Renal cortex interstitium (tissue), 15 donors: ENCODE results near the gene SLC22A15. TPM values are rescaled to one million over a fixed set of nuclear protein-coding genes. Genes with fewer than 3 reads are reported as not detected.
A peak's percentile ranks its signal among the peaks of the same experiment; 100 is the strongest.
"Not testable (repeated sequence)": the region's sequence is repeated elsewhere in the genome, so short reads cannot be mapped to it uniquely, and the experiment has no call there.

Experiments
- DNase-seq, 11 donors: peaks; one replicate each; pipeline ENCODE4 v3.0.0-alpha.2; 2013; ENCODE audit warnings: low read depth in 9 of 11, low spot score in 4 of 11; ENCODE audit errors: extremely low read depth in 1 of 11
- long read RNA-seq, 16 experiments: transcript quantifications; one replicate each; lab custom pipeline, GENCODE V29; 2026
- polyA plus RNA-seq, 3 donors: library from polyadenylated mRNA; unstranded; fragments of 120-200 nt; gene quantifications; one replicate each; pipeline ENCODE4 v1.2.1, GENCODE V29; 2013; ENCODE audit not compliant: insufficient read length in 3 of 3

The SLC22A15 gene
- polyA plus RNA-seq = 1 to 10 TPM; 4.1 to 6.5 (median 6.2) TPM
- long read RNA-seq, donor 1 = 0 reads
- long read RNA-seq, donor 2 = 0 reads
- long read RNA-seq, donor 3 = 0 reads
- long read RNA-seq, donor 4 = 0 reads
- long read RNA-seq, donor 5 = 0 reads
- long read RNA-seq, donor 6 = 0 reads
- long read RNA-seq, donor 7 = 0 reads
- long read RNA-seq, donor 8 = 0 reads
- long read RNA-seq, donor 9 = 0 reads
- long read RNA-seq, donor 10 = 0 reads
- long read RNA-seq, donor 11, full-length matches to known transcripts = 1 of 1 reads
- long read RNA-seq, donor 11, partial matches to known transcripts = 0 of 1 reads
- long read RNA-seq, donor 11, other reads (novel, unspliced or antisense) = 0 of 1 reads
- long read RNA-seq, donor 12, full-length matches to known transcripts = 1 of 1 reads
- long read RNA-seq, donor 12, partial matches to known transcripts = 0 of 1 reads
- long read RNA-seq, donor 12, other reads (novel, unspliced or antisense) = 0 of 1 reads
- long read RNA-seq, donor 13, partial matches to known transcripts = 0 of 1 reads
- long read RNA-seq, donor 13, other reads (novel, unspliced or antisense) = 0 of 1 reads
- long read RNA-seq, donor 14 = 0 reads
- long read RNA-seq, donor 15 = 0 reads
- long read RNA-seq, donor 16, full-length matches to known transcripts = 1 of 1 reads
- long read RNA-seq, donor 16, partial matches to known transcripts = 0 of 1 reads
- long read RNA-seq, donor 16, other reads (novel, unspliced or antisense) = 0 of 1 reads

GRCh38 chr1:115976062-115976920 lies at the start of gene SLC22A15:
TSS of gene SLC22A15 (plus strand) at chr1:115976513. CDS start at chr1:115976628, 115 bp downstream.
- peak in 7 of 11 donors; percentile 24 to 47 (median 35) for DNase-seq

GRCh38 chr1:115927971-115928370 lies 48.3 kb upstream of the SLC22A15 start:
- DNase-seq = no peak

- DNase-seq = no peak
Observed at GRCh38 chr1:115929881-115930280, 46.4 kb upstream of the SLC22A15 start.

GRCh38 chr1:115933625-115934024 lies 42.7 kb upstream of the SLC22A15 start:
- DNase-seq = no peak

DNA sequence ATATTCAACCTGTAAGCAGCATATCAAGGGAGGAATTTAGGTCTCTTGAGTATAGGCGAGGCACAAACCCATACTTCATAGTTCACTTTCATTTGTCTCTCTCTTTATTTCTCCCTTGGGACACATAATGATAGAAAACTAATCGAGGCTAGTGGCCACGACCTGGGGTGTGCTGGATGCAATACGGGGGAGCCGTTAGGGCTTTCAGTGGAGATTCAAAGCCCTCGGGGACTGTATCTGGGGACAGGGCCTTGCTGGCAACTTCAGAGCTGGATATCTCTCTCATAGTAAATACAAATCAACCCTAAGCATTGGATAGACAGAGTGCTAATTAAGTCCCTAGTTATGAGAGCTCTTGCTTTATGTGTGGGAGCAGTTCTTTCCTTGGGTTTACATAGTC lies 36.9 kb upstream of the SLC22A15 start:
- DNase-seq = no peak

DNA sequence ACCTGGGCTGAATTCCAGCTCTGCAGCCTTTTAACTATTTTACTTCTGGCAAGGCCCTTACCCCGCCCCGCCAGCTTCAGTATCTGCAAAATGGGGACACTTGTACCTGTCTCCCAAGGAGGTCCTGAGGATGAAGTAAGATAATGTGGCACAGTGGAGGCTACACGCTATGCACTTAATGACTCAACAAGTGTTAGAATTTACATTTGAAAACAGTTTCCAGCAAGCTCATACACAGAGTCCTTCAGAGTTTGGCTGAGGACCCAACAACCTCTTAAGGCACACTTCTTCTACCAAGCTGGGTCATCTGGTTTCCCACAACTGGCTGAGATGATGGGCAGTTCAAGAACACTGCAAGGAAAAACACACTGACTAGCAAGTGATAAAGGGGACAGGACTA lies 30.2 kb upstream of the SLC22A15 start:
- no peak for DNase-seq

GRCh38 chr1:115949156-115949555 lies 27.2 kb upstream of the SLC22A15 start:
- no peak for DNase-seq

- DNase-seq = no peak
Observed at GRCh38 chr1:115951560-115951959, 24.8 kb upstream of the SLC22A15 start.

GRCh38 chr1:115952547-115952946 lies 23.8 kb upstream of the SLC22A15 start:
- no peak for DNase-seq

DNA sequence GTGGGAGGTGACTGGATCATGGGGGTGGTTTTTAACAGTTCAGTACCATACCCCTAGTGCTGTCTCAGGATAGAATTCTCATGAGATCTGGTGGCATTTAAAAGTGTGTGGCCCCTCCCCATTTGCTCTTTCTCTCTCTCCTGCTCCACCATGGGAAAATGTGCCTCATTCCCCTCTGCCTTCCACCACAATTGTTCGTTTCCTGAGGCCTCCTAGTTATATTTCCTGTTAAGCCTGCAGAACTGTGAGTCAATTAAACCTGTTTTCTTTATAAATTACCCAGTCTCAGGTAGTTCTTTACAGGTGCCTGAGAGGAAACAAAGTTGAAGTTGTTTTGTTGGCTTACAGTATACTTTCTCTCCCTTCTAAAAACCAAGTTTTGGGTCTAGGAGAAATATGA lies 23.1 kb upstream of the SLC22A15 start:
- no peak for DNase-seq

GRCh38 chr1:115954684-115955083 lies 21.6 kb upstream of the SLC22A15 start:
- DNase-seq = no peak

GRCh38 chr1:115955228-115955627 lies 21.1 kb upstream of the SLC22A15 start:
- no peak for DNase-seq

DNA sequence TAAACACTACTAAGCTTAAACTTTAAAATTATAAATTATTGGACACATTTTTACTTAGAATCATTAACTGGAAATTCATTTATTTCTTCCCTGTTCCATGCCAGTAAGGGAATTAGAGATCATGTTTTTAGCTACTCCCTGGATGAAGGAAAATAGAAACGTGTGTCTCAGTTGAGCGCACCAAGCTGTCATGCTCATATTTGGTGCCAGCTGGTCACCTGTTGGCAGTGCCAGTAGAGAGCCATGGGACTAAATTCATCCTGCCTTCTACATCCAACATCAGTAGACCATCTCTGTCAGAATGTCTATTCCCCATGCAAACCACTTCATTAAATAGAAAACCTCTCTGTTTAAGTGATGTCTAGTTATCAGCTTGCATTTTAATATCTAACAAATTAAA lies 17.4 kb upstream of the SLC22A15 start:
- DNase-seq = no peak

GRCh38 chr1:115969509-115969908 lies 6.8 kb upstream of the SLC22A15 start:
- DNase-seq = peak in 6 of 11 donors; percentile 24 to 65 (median 48)

DNA sequence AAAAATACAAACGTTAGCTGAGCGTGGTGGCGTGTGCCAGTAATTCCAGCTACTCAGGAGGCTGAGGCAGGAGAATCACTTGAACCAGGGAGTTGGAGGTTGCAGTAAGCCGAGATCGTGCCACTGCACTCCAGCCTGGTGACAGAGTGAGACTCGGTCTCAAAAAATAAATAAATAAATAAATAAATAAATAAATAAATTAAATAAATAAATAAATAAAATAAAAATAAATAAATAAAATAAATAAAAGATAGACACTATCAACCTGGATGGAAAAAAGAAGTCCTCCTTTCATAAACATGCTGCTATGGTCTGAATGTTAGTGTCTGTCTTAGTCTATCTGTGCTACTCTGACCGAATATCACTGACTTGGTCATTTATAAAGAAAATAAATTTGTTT lies 4.5 kb upstream of the SLC22A15 start:
- DNase-seq = not testable (repeated sequence)

GRCh38 chr1:115973154-115973553 lies 3.2 kb upstream of the SLC22A15 start:
- DNase-seq = no peak

DNA sequence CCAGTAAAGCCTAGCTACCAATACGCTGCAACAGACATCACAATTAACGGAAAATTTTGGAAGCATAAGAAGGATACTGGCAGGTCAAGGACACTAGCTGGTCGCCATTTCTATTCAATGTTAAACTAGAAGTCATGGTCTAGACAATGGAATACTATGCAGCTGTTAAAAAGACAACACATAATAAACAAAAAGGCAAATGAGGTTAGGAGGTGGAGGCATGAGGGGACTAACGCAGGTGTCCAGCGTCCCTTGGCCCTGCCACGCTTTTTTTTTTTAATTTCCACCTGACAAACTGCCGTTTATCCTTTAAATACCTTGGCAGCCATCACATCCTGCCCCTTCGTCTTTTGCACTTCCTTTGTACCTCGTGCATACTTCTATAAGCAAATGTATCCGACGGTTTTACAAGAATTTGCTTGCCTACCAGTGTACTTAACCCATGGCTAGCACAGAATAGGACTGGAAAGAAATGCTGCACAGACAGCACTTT lies 698 bp upstream of the SLC22A15 start:
- DNase-seq = no peak

GRCh38 chr1:115976921-115977498 lies 697 bp downstream of the SLC22A15 start:
- no peak for DNase-seq
